Suppressor macrophage treated with lipopolysaccharide for 1 hour (primary cell): ENCODE measurements around the gene FBXL19.

ENCODE experiments used
- DNase-seq, 3 donors: peaks; one replicate each; pipeline ENCODE4 v3.0.0-alpha.2; 2020 to 2022

Gene FBXL19

GRCh38 chr16:30990105-30990504, 66.7 kb downstream of the FBXL19 start:
- DNase-seq, result no peak

GRCh38 chr16:30991052-30991451, 67.7 kb downstream of the FBXL19 start:
- no peak for DNase-seq

GRCh38 chr16:30992276-30992780, 69.0 kb downstream of the FBXL19 start:
- DNase-seq, result no peak

GRCh38 chr16:30992931-30993816, 69.8 kb downstream of the FBXL19 start:
- DNase-seq, result no peak

GRCh38 chr16:30995927-30996323, 72.6 kb downstream of the FBXL19 start:
- DNase-seq, result no peak

GRCh38 chr16:30996324-30996984, 73.1 kb downstream of the FBXL19 start:
- peak in 2 of 3 donors; percentile 24 to 30 for DNase-seq

- DNase-seq, result peak; percentile 83 to 97 (median 94)
Observed at GRCh38 chr16:30996985-30997724, 73.8 kb downstream of the FBXL19 start.

GRCh38 chr16:30997725-30998711, 74.6 kb downstream of the FBXL19 start:
- peak; percentile 30 to 50 (median 37) for DNase-seq
